ENCODE measurements around the gene MAPK9. TPM values are rescaled to one million over a fixed set of nuclear protein-coding genes. Genes with fewer than 3 reads are reported as not detected.

Gene MAPK9
- total RNA-seq, 3 donors from 2014 or later: 31.2 to 37.9 (median 34.7) TPM

- H3K4me1 ChIP-seq: no peaks in the 10 kb centered on the region
- H3K4me3 ChIP-seq: no peak overlapping the region
- H3K27me3 ChIP-seq: no peaks in the 10 kb centered on the region
- H3K36me3 ChIP-seq: no peaks in the 10 kb centered on the region
- no peak overlapping the region for H3K27ac ChIP-seq
- peaks cover 76 to 78% of the 10 kb centered on the region in 2 donors for H3K9me3 ChIP-seq
- intact Hi-C loops (cut with DNase I; ENCODE audit: low total_unique reads): no loop called here
- no peak for DNase-seq (ENCODE audit: low spot score in 2 of 2)
- TF ChIP-seq POLR2AphosphoS5 (IDR thresholded peaks at IDR 0.05) (no peak), POLR2A (IDR thresholded peaks at IDR 0.05) (no peak), CTCF (IDR thresholded peaks at IDR 0.05) (no peak)
These were observed 74.1 kb downstream of the MAPK9 start for GRCh38 chr5:180217797-180218196.

- H3K4me1 ChIP-seq: no peaks in the 10 kb centered on the region
- TF ChIP-seq POLR2A (IDR thresholded peaks at IDR 0.05) (no peak), CTCF (IDR thresholded peaks at IDR 0.05) (no peak), POLR2AphosphoS5 (IDR thresholded peaks at IDR 0.05) (no peak)
- peaks cover 0 to 9% of the 10 kb centered on the region in 2 donors for H3K27me3 ChIP-seq
- intact Hi-C loops (cut with DNase I; ENCODE audit: low total_unique reads): no loop called here
- H3K36me3 ChIP-seq: no peaks in the 10 kb centered on the region
- H3K9me3 ChIP-seq: peaks cover 65 to 67% of the 10 kb centered on the region in 2 donors
- H3K4me3 ChIP-seq: no peak overlapping the region
- H3K27ac ChIP-seq: no peak overlapping the region
- no peak for DNase-seq (ENCODE audit: low spot score in 2 of 2)
These were observed 75.2 kb downstream of the MAPK9 start for GRCh38 chr5:180216646-180217171.

GRCh38 chr5:180215783-180216630 lies 75.9 kb downstream of the MAPK9 start:
- intact Hi-C loops (cut with DNase I; ENCODE audit: low total_unique reads): no loop called here
- H3K36me3 ChIP-seq: no peaks in the 10 kb centered on the region
- no peak overlapping the region for H3K4me3 ChIP-seq
- TF ChIP-seq CTCF (IDR thresholded peaks at IDR 0.05): no peak
- no peak for TF ChIP-seq POLR2A (IDR thresholded peaks at IDR 0.05)
- no peak for TF ChIP-seq POLR2AphosphoS5 (IDR thresholded peaks at IDR 0.05)
- H3K4me1 ChIP-seq: no peaks in the 10 kb centered on the region
- no peak overlapping the region for H3K27ac ChIP-seq
- DNase-seq (ENCODE audit: low spot score in 2 of 2): no peak
- peaks cover 0 to 13% of the 10 kb centered on the region in 2 donors for H3K27me3 ChIP-seq
- H3K9me3 ChIP-seq: peaks cover 60% of the 10 kb centered on the region in 2 donors

- H3K27ac ChIP-seq: no peak overlapping the region
- H3K36me3 ChIP-seq: no peaks in the 10 kb centered on the region
- TF ChIP-seq POLR2AphosphoS5 (IDR thresholded peaks at IDR 0.05): no peak
- TF ChIP-seq POLR2A (IDR thresholded peaks at IDR 0.05): no peak
- TF ChIP-seq CTCF (IDR thresholded peaks at IDR 0.05): no peak
- intact Hi-C loops (cut with DNase I; ENCODE audit: low total_unique reads): no loop called here
- DNase-seq (ENCODE audit: low spot score in 2 of 2): no peak
- peaks cover 51% of the 10 kb centered on the region in 2 donors for H3K9me3 ChIP-seq
- no peaks in the 10 kb centered on the region for H3K4me1 ChIP-seq
- H3K27me3 ChIP-seq: peaks cover 0 to 17% of the 10 kb centered on the region in 2 donors
- H3K4me3 ChIP-seq: no peak overlapping the region
These were observed 76.8 kb downstream of the MAPK9 start for GRCh38 chr5:180214870-180215770.
